Measurements from ENCODE around the gene TRH. TPM values are rescaled to one million over a fixed set of nuclear protein-coding genes. Genes with fewer than 3 reads are reported as not detected.

Gene TRH
- total RNA-seq, 6 donors from 2014 or later: 0.13 to 0.55 (median 0.32) TPM; not detected in 2

DNA sequence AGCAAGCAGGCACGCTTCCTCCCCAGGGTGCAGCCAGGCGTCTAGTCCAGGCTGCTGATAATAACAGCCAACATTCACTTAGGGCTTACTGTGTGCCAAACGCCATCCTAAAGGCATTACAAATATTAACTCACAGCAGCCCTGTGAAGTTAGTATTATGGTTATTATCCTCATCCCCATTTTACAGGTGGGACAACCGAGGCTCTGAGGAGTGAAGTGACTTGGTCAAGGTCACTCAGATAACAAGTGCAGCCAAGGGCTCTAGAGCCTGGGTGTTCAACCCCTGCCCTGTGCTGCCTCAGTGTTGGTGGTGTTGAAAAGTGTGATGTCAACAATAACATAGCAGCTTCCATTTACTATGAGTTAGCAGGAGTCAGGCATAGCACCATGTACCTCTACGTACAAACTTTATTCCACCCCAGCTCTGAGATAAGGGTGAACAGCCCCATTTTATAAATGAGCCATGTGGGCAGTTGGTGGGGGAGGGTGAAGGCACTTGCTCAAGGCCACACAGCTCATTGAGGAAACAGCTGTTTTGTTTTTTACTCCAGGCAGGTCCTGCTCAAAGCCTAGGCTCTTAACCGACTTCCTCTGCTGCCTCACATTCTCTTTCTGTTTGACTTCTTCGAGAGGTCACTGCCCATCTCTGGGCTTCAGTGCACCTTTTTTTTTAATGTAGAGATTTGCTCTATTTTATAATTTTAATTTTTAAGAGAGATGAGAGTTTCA lies 24.0 kb upstream of the TRH start:
- Histone ChIP-seq H3K36me3 (no peaks in the 10 kb centered on the region), H3K27me3 (no peaks in the 10 kb centered on the region), H3K27ac (no peak overlapping the region), H3K4me3 (no peak overlapping the region), H3K4me1 (no peaks in the 10 kb centered on the region), H3K9me3 (no peaks in the 10 kb centered on the region)
- no peak for DNase-seq
- ATAC-seq (ENCODE audit: low FRiP score in 2 of 2): peak in 1 of 2 donors; percentile 11
- TF ChIP-seq POLR2AphosphoS5 (IDR thresholded peaks at IDR 0.05) (no peak), POLR2A (IDR thresholded peaks at IDR 0.05) (no peak), EP300 (IDR thresholded peaks at IDR 0.05) (no peak)
- TF ChIP-seq, protein P1, sequence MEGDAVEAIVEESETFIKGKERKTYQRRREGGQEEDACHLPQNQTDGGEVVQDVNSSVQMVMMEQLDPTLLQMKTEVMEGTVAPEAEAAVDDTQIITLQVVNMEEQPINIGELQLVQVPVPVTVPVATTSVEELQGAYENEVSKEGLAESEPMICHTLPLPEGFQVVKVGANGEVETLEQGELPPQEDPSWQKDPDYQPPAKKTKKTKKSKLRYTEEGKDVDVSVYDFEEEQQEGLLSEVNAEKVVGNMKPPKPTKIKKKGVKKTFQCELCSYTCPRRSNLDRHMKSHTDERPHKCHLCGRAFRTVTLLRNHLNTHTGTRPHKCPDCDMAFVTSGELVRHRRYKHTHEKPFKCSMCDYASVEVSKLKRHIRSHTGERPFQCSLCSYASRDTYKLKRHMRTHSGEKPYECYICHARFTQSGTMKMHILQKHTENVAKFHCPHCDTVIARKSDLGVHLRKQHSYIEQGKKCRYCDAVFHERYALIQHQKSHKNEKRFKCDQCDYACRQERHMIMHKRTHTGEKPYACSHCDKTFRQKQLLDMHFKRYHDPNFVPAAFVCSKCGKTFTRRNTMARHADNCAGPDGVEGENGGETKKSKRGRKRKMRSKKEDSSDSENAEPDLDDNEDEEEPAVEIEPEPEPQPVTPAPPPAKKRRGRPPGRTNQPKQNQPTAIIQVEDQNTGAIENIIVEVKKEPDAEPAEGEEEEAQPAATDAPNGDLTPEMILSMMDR (IDR thresholded peaks at IDR 0.05): no peak
- 59 to 60% methylated on average over 5 to 7 of the region's 7 CpGs for WGBS, 2 donors

DNA sequence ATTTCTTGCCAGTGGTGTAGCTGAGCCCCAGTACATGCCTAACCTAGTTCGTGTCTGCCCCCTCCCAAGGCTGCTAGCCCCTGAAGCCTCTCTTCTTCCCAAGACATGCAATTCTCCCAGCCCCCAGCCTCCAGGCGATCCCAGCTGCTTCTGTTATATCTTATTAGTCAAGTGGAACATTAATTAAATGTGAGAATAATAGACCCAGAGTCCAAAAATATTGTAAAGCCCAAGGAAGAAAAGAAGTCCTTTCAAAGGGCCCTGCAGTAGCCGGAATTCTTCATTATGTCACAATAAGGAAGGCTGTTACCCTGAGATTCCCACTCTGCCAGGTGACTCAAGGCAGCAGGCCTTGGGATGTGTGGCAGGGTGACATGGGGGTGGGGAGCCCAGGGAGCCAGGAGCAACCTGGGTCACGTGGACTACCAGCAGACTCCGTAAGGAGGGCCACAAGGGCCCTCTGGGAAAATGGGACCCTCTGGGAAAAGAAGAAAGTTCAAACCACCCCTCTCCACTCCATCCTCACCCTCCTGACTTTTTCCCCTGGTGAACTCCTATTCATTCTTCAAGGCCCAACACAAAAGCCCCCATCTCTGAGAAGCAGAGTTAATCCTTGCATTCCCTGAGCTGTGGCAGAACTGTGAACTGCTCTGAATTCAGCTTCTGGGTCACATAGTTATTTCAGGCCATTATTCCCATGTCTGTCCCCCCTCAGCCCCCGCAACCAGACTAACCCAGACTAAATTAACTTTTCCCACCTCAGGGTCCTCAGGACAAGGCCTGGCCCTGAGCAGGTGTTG lies 21.8 kb upstream of the TRH start:
- Histone ChIP-seq H3K27ac (no peak overlapping the region), H3K36me3 (no peaks in the 10 kb centered on the region)
- WGBS, 2 donors: 83 to 96% methylated on average over 6 of the region's 6 CpGs

DNA sequence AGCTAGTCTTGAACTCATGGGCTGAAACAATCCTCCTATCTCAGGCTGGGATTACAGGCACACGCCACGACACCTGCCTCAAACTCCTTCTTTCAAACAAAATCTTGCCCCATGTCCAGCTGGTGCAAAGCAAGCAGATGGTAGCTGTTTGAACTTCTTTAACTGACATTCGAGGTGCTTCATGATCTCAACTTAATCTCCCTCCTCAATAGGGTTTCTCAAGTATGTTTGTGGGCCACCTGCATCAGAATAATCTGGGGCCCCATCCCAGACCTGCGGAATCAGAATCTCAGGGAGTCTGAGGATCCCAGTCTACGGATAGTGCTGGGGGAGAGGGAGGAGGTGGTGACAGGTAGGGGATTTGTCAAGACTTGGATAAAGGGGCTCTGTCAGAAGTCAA lies 20.9 kb upstream of the TRH start:
- Histone ChIP-seq H3K27me3 (no peaks in the 10 kb centered on the region), H3K4me3 (no peak overlapping the region), H3K36me3 (no peaks in the 10 kb centered on the region), H3K4me1 (no peaks in the 10 kb centered on the region), H3K27ac (no peak overlapping the region), H3K9me3 (no peaks in the 10 kb centered on the region)
- WGBS, 2 donors: 46 to 65% methylated on average over 5 of the region's 5 CpGs
- no peak for ATAC-seq (ENCODE audit: low FRiP score in 2 of 2)
- DNase-seq: no peak
- TF ChIP-seq POLR2A (IDR thresholded peaks at IDR 0.05): no peak
- TF ChIP-seq POLR2AphosphoS5 (IDR thresholded peaks at IDR 0.05): no peak

More for the DNA sequence above, 21.8 kb upstream of the TRH start:
- DNase-seq (no peak), ATAC-seq (ENCODE audit: low FRiP score in 2 of 2) (no peak)
- TF ChIP-seq EP300 (IDR thresholded peaks at IDR 0.05) (no peak), POLR2AphosphoS5 (IDR thresholded peaks at IDR 0.05) (no peak), POLR2A (IDR thresholded peaks at IDR 0.05) (no peak)
- TF ChIP-seq, protein P1 (IDR thresholded peaks at IDR 0.05): no peak
- Histone ChIP-seq H3K4me3 (no peak overlapping the region), H3K4me1 (no peaks in the 10 kb centered on the region), H3K27me3 (no peaks in the 10 kb centered on the region), H3K9me3 (no peaks in the 10 kb centered on the region)

DNA sequence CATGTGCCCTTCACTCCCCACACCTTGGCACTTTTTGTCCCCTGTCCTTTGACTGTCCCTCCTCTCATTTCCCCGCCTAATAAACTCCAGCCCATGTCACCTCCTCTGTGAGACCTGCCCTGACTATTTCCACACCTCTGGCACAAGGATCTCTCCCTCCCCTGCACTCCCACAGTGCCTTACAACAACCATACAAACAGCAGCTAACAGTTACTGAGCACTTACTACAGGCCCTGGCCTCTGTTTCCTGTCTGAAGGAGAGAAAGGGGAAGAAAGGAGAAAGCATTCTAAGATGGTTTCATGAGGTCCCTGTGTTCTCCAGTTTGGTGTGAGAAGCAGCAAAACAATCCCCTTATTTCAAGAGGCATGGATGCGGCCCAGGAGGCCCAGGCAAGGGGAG lies 20.0 kb upstream of the TRH start:
- Histone ChIP-seq H3K4me3 (no peak overlapping the region), H3K27ac (no peak overlapping the region), H3K9me3 (no peaks in the 10 kb centered on the region), H3K36me3 (no peaks in the 10 kb centered on the region), H3K4me1 (no peaks in the 10 kb centered on the region), H3K27me3 (no peaks in the 10 kb centered on the region)
- TF ChIP-seq POLR2A (IDR thresholded peaks at IDR 0.05) (no peak), EP300 (IDR thresholded peaks at IDR 0.05) (no peak), POLR2AphosphoS5 (IDR thresholded peaks at IDR 0.05) (no peak)
- TF ChIP-seq, protein P1 (IDR thresholded peaks at IDR 0.05): no peak
- DNase-seq (no peak), ATAC-seq (ENCODE audit: low FRiP score in 2 of 2) (peak in 1 of 2 donors; percentile 16)
- WGBS, 2 donors: 33 to 77% methylated on average over 2 of the region's 2 CpGs

DNA sequence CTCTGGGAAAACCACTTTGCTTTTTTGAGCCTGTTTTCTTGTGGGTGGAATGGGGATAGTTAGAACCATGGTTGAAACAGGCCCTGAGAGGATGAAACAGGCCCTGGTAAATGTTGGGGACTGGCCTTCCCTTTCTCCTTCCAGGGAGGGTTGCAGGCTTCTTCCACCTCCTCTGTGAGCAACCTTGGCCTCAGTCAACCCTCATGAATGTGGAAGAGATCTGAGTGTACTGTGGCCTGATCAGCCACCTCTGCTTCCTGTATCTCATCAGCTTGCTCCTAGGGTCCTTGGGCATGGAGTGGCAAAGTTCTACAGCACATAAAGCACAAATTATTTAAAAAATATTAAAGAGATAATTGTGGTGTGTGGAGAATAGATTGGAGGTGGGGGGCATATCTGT lies 17.6 kb upstream of the TRH start:
- Histone ChIP-seq H3K27ac (no peak overlapping the region), H3K9me3 (no peaks in the 10 kb centered on the region), H3K4me1 (no peaks in the 10 kb centered on the region), H3K27me3 (no peaks in the 10 kb centered on the region), H3K4me3 (no peak overlapping the region), H3K36me3 (no peaks in the 10 kb centered on the region)
- DNase-seq: no peak
- TF ChIP-seq, protein P1 (IDR thresholded peaks at IDR 0.05): no peak
- no peak for TF ChIP-seq EP300 (IDR thresholded peaks at IDR 0.05)
- no peak for TF ChIP-seq POLR2AphosphoS5 (IDR thresholded peaks at IDR 0.05)
- no peak for TF ChIP-seq POLR2A (IDR thresholded peaks at IDR 0.05)
- no peak for ATAC-seq (ENCODE audit: low FRiP score in 2 of 2)

Data from upper lobe of left lung (tissue), 6 donors.